IMR-90 (cell line): Measurements from ENCODE around the gene C1QL4. TPM values are rescaled to one million over a fixed set of nuclear protein-coding genes. Genes with fewer than 3 reads are reported as not detected.

Source experiments
- ATAC-seq: fragments of 200-7000 bp; cut with Tn5 transposase; 2 replicates; pipeline ENCODE4 v1.9.1; 2020; ENCODE audit warnings: low read depth, mild to moderate bottlenecking, moderate library complexity
- BruUV-seq: library from RNA; stranded (reverse); fragments of 400-500 nt; replicated peaks from 2 replicates; lab custom pipeline; 2021; lab: Mats Ljungman, UMichigan
- CTCF ChIA-PET: fragments of 300-600 bp; formaldehyde crosslinking; extraction: SDS; loops from one replicate; lab custom pipeline; 2021; ENCODE audit warnings: antibody characterized with exemption; lab: Yijun Ruan, JAX
- POLR2A ChIA-PET: fragments of 300-600 bp; sonication (Branson Sonifier 250); formaldehyde crosslinking; loops from one replicate; lab custom pipeline; 2022; ENCODE audit warnings: antibody characterized with exemption; ENCODE audit not compliant: unreplicated experiment; lab: Charles Lee
- DNase-seq: peaks from one replicate; pipeline ENCODE4 v3.0.0; 2013
- H2AFZ ChIP-seq: replicated peaks from 2 replicates; pipeline ENCODE3; 2013; ENCODE audit warnings: low read length, mild to moderate bottlenecking; ENCODE audit not compliant: poor library complexity
- H2AK5ac ChIP-seq: 2 replicates; pipeline ENCODE4 v1.6.1; 2013; ENCODE audit warnings: low read depth, low read length, inconsistent platforms
- H2AK9ac ChIP-seq: replicated peaks from 2 replicates; pipeline ENCODE3; 2013; ENCODE audit warnings: mild to moderate bottlenecking, low read depth, low read length, moderate library complexity; ENCODE audit not compliant: poor library complexity
- H2BK120ac ChIP-seq: 2 replicates; pipeline ENCODE4 v1.6.1; 2013; ENCODE audit warnings: low read depth, low read length, inconsistent platforms
- H2BK15ac ChIP-seq: 3 replicates; pipeline ENCODE4 v1.6.1; 2013; ENCODE audit warnings: low read depth, low read length, inconsistent platforms
- H2BK20ac ChIP-seq: 2 replicates; pipeline ENCODE4 v1.6.1; 2013; ENCODE audit warnings: low read depth, mild to moderate bottlenecking, inconsistent platforms, low read length, moderate library complexity
- H2BK5ac ChIP-seq: 2 replicates; pipeline ENCODE4 v1.6.1; 2013; ENCODE audit warnings: mild to moderate bottlenecking, low read depth, low read length, inconsistent platforms; ENCODE audit not compliant: poor library complexity, severe bottlenecking
- H3K14ac ChIP-seq: replicated peaks from 2 replicates; pipeline ENCODE4 v1.6.1; 2013; ENCODE audit warnings: low read depth, low read length, inconsistent platforms
- H3K18ac ChIP-seq: 2 replicates; pipeline ENCODE4 v1.6.1; 2013; ENCODE audit warnings: low read depth, low read length, control low read depth
- H3K23ac ChIP-seq: 2 replicates; pipeline ENCODE4 v1.6.1; 2013; ENCODE audit warnings: low read depth, low read length, inconsistent platforms
- H3K27ac ChIP-seq: 2 replicates; pipeline ENCODE4 v1.5.1; 2013; ENCODE audit warnings: mild to moderate bottlenecking, control low read depth, low read length; ENCODE audit not compliant: insufficient read depth
- H3K27me3 ChIP-seq: 2 replicates; pipeline ENCODE4 v1.6.1; 2013; ENCODE audit warnings: low read length; ENCODE audit not compliant: control insufficient read depth, insufficient read depth
- H3K36me3 ChIP-seq: 2 replicates; pipeline ENCODE4 v1.6.1; 2013; ENCODE audit warnings: low read length, mixed read lengths; ENCODE audit not compliant: control insufficient read depth, insufficient read depth
- H3K4ac ChIP-seq: 2 replicates; pipeline ENCODE4 v1.6.1; 2013; ENCODE audit warnings: low read depth, low read length, inconsistent platforms
- H3K4me1 ChIP-seq: 2 replicates; pipeline ENCODE4 v1.6.1; 2013; ENCODE audit warnings: low read length, mixed read lengths; ENCODE audit not compliant: control insufficient read depth, insufficient read depth
- H3K4me2 ChIP-seq: 2 replicates; pipeline ENCODE4 v1.6.1; 2013; ENCODE audit warnings: low read depth, mild to moderate bottlenecking, control low read depth, low read length, moderate library complexity
- H3K4me3 ChIP-seq: 2 replicates; pipeline ENCODE4 v1.5.1; 2013; ENCODE audit warnings: low read depth, mild to moderate bottlenecking, control low read depth, low read length, moderate library complexity; ENCODE audit not compliant: insufficient read depth
- H3K56ac ChIP-seq: 2 replicates; pipeline ENCODE4 v1.6.1; 2013; ENCODE audit warnings: low read length, inconsistent platforms; ENCODE audit not compliant: insufficient read depth; ENCODE audit errors: extremely low read depth
- H3K79me1 ChIP-seq, 2 experiments: 2 replicates each; pipeline ENCODE4 v1.6.1; 2013; ENCODE audit warnings: low read length in 2 of 2, inconsistent platforms in 1 of 2, low read depth in 1 of 2
- H3K9ac ChIP-seq: 2 replicates; pipeline ENCODE4 v1.6.1; 2013; ENCODE audit warnings: low read depth, low read length, control low read depth
- H3K9me1 ChIP-seq: 2 replicates; pipeline ENCODE4 v1.6.1; 2013; ENCODE audit warnings: low read length, inconsistent platforms; ENCODE audit not compliant: insufficient read depth
- H3K9me3 ChIP-seq: 2 replicates; pipeline ENCODE4 v1.6.1; 2013; ENCODE audit warnings: low read length; ENCODE audit not compliant: control insufficient read depth, insufficient read depth
- H4K20me1 ChIP-seq: 2 replicates; pipeline ENCODE4 v1.6.1; 2013; ENCODE audit warnings: low read length, inconsistent platforms; ENCODE audit not compliant: insufficient read depth
- H4K5ac ChIP-seq: 2 replicates; pipeline ENCODE4 v1.6.1; 2013; ENCODE audit warnings: mild to moderate bottlenecking, low read depth, low read length, control low read depth
- H4K8ac ChIP-seq, 2 experiments: 2 replicates each; pipeline ENCODE4 v1.6.1; 2013; ENCODE audit warnings: low read depth in 2 of 2, low read length in 2 of 2, control low read depth in 1 of 2, inconsistent platforms in 1 of 2
- H4K91ac ChIP-seq: 2 replicates; pipeline ENCODE4 v1.6.1; 2013; ENCODE audit warnings: low read depth, low read length, inconsistent platforms; ENCODE audit not compliant: insufficient read depth
- CEBPB ChIP-seq: IDR thresholded peaks from 2 replicates; pipeline ENCODE4 v1.6.1; 2012; ENCODE audit warnings: low read depth, low read length, improper control_type of control experiment
- CHD1 ChIP-seq: IDR thresholded peaks from 2 replicates; pipeline ENCODE4 v1.6.1; 2012; ENCODE audit warnings: low read depth, low read length, improper control_type of control experiment
- MAZ ChIP-seq: IDR thresholded peaks from 2 replicates; pipeline ENCODE4 v1.6.1; 2012; ENCODE audit warnings: low read depth, mild to moderate bottlenecking, low read length, improper control_type of control experiment, moderate library complexity, borderline replicate concordance
- NFE2L2 ChIP-seq: fragments of 150-350 bp; IDR thresholded peaks from 2 replicates; pipeline ENCODE4 v1.6.1; 2016; ENCODE audit warnings: low read depth, mild to moderate bottlenecking, low read length
- RAD21 ChIP-seq: IDR thresholded peaks from 2 replicates; pipeline ENCODE4 v1.6.1; 2012; ENCODE audit warnings: low read length, improper control_type of control experiment
- RFX5 ChIP-seq: IDR thresholded peaks from 2 replicates; pipeline ENCODE4 v1.8.0; 2012; ENCODE audit warnings: low read depth, mild to moderate bottlenecking, low read length, moderate library complexity
- WGBS, 2 experiments: methylation state at CpG; one replicate each; pipeline versions ENCODE4 v1.1.5 to v1.1.7; 2013; ENCODE audit warnings: missing lambda C conversion rate in 2 of 2; ENCODE audit not compliant: insufficient read length in 1 of 2; ENCODE audit errors: extremely low coverage in 2 of 2; 5-methylcytosine and 5-hydroxymethylcytosine counted together
- dilution Hi-C: fragments of 300-500 bp; cut with HindIII; formaldehyde crosslinking; loops from one replicate; pipeline ENCODE4 v1.14.3; 2018; ENCODE audit warnings: low sequenced_read_pairs; ENCODE audit not compliant: unreplicated experiment
- in situ Hi-C: fragments of 300-500 bp; cut with MboI; formaldehyde crosslinking; loops from 3 replicates; pipeline ENCODE4 v1.14.3; 2019; ENCODE audit warnings: low sequenced_read_pairs, inconsistent platforms, mixed read lengths
- intact Hi-C: fragments of 100-400 bp; cut with micrococcal nuclease; formaldehyde crosslinking; loops from 2 replicates; pipeline ENCODE4 v1.10.0; 2022
- polyA plus RNA-seq, 3 experiments: library from polyadenylated mRNA; depleted of rRNA; stranded (reverse); fragments of >200 nt; gene quantifications; 2 replicates each; pipeline ENCODE4 v1.2.3, GENCODE V29; 2012; ENCODE audit warnings: low replicate concordance in 1 of 3
- total RNA-seq: library from RNA; depleted of rRNA; stranded (reverse); fragments of >200 nt; gene quantifications from 2 replicates; pipeline ENCODE4 v1.2.3, GENCODE V29; 2012
- TF ChIP-seq, protein P1 (sequence below): conservative IDR thresholded peaks from 2 replicates; pipeline ENCODE4 v1.5.1; 2012; ENCODE audit warnings: mild to moderate bottlenecking, low read depth, low read length, improper control_type of control experiment

C1QL4 gene
- total and polyA plus RNA-seq, 2 of the 4 experiments (the other 2 are of a cell fraction), result 0.18 to 0.46 TPM

GRCh38 chr12:49298160-49298559, 38.8 kb downstream of the C1QL4 start:
- dilution Hi-C loops (no loop called here), intact Hi-C loops (no loop called here)
- no peak for ATAC-seq

More at GRCh38 chr12:49298160-49298559, 38.8 kb downstream of the C1QL4 start:
- Histone ChIP-seq H3K18ac (no peak overlapping the region), H4K20me1 (no peaks in the 10 kb centered on the region), H2AK5ac (no peak overlapping the region), H3K79me1 (no peaks in the 10 kb centered on the region), H3K9me3 (peaks cover 6% of the 10 kb centered on the region; the same call in 1 of the 2 replicates), H2AK9ac (no peak overlapping the region), H3K27me3 (peaks cover 65% of the 10 kb centered on the region), H3K9ac (no peak overlapping the region), H3K36me3 (no peaks in the 10 kb centered on the region), H3K4me3 (no peak overlapping the region), H2AFZ (no peak overlapping the region), H3K14ac (no peak overlapping the region), H4K8ac (no peak overlapping the region), H2BK20ac (no peak overlapping the region), H3K4ac (no peak overlapping the region), H2BK5ac (no peak overlapping the region), H4K91ac (no peak overlapping the region), H4K5ac (no peak overlapping the region), H2BK120ac (no peak overlapping the region), H3K4me2 (no peak overlapping the region), H3K27ac (no peak overlapping the region), H3K4me1 (peaks cover 7% of the 10 kb centered on the region), H3K56ac (no peak overlapping the region), H2BK15ac (no peak overlapping the region), H3K23ac (no peak overlapping the region), H3K9me1 (no peaks in the 10 kb centered on the region)
- WGBS, 2 experiments, result 68% methylated on average over 2 of the region's 6 CpGs; no CpG with 5 or more reads in 1 of the 2 experiments
- POLR2A ChIA-PET, result no interaction called here
- no TSS peak for BruUV-seq
- CTCF ChIA-PET, result interaction anchor here (0.6 kb wide), 1 partner anchor 20 kb away, joined by 3 read pairs; no protein-coding TSS in a partner anchor
- in situ Hi-C loops, result no loop called here
- TF ChIP-seq MAZ (no peak), CEBPB (no peak), RAD21 (peak; percentile 27; the same call in 1 of the 2 replicates), CHD1 (no peak), RFX5 (no peak), NFE2L2 (no peak)
- TF ChIP-seq, protein P1, sequence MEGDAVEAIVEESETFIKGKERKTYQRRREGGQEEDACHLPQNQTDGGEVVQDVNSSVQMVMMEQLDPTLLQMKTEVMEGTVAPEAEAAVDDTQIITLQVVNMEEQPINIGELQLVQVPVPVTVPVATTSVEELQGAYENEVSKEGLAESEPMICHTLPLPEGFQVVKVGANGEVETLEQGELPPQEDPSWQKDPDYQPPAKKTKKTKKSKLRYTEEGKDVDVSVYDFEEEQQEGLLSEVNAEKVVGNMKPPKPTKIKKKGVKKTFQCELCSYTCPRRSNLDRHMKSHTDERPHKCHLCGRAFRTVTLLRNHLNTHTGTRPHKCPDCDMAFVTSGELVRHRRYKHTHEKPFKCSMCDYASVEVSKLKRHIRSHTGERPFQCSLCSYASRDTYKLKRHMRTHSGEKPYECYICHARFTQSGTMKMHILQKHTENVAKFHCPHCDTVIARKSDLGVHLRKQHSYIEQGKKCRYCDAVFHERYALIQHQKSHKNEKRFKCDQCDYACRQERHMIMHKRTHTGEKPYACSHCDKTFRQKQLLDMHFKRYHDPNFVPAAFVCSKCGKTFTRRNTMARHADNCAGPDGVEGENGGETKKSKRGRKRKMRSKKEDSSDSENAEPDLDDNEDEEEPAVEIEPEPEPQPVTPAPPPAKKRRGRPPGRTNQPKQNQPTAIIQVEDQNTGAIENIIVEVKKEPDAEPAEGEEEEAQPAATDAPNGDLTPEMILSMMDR, result 0 out of 2 replicates have a peak, but pooled peaks have one; percentile 10
- DNase-seq, result no peak
